Upper lobe of left lung (tissue), 6 donors: ENCODE data around the gene KCNQ1OT1. TPM values are rescaled to one million over a fixed set of nuclear protein-coding genes. Genes with fewer than 3 reads are reported as not detected.
A peak's percentile ranks its signal among the peaks of the same experiment; 100 is the strongest.

Experiments used
- ATAC-seq, 2 donors: fragments of 200-7000 bp; cut with Tn5 transposase; one replicate each; pipeline ENCODE4 v1.9.1; 2022; ENCODE audit warnings: mild to moderate bottlenecking in 2 of 2, moderate library complexity in 2 of 2; ENCODE audit not compliant: low FRiP score in 2 of 2
- DNase-seq, 2 donors: peaks; one replicate each; pipeline ENCODE4 v3.0.0-alpha.2; 2019 to 2020
- H3K27ac ChIP-seq, 4 donors: fragments of 200-600 bp; sonication (generic); one replicate each; pipeline ENCODE4 v1.5.1; 2016 to 2019
- H3K27me3 ChIP-seq, 4 donors: fragments of 200-600 bp; sonication (generic); one replicate each; pipeline ENCODE4 v1.5.1; 2017 to 2019
- H3K36me3 ChIP-seq, 4 donors: fragments of 200-600 bp; sonication (generic); one replicate each; pipeline ENCODE4 v1.5.1; 2016 to 2019
- H3K4me1 ChIP-seq, 4 donors: fragments of 200-600 bp; sonication (generic); one replicate each; pipeline ENCODE4 v1.5.1; 2018 to 2019
- H3K4me3 ChIP-seq, 4 donors: fragments of 200-600 bp; sonication (generic); one replicate each; pipeline ENCODE4 v1.5.1; 2017 to 2019; ENCODE audit warnings: mild to moderate bottlenecking in 2 of 4, moderate library complexity in 1 of 4
- H3K9me3 ChIP-seq, 4 donors: fragments of 200-600 bp; sonication (generic); one replicate each; pipeline ENCODE4 v1.5.1; 2018 to 2019
- EP300 ChIP-seq, 4 donors: sonication (generic); formaldehyde crosslinking; IDR thresholded peaks; one replicate each; pipeline ENCODE4 v1.5.1; 2017; ENCODE audit warnings: antibody characterized with exemption in 4 of 4, control low read depth in 2 of 4
- POLR2A ChIP-seq, 4 donors: fragments of 450-650 bp; IDR thresholded peaks; one replicate each; pipeline ENCODE4 v1.5.1; 2016 to 2017; ENCODE audit warnings: antibody characterized with exemption in 4 of 4, mild to moderate bottlenecking in 2 of 4
- POLR2AphosphoS5 ChIP-seq, 2 donors: sonication (generic); formaldehyde crosslinking; IDR thresholded peaks; one replicate each; pipeline ENCODE4 v1.5.1; 2017; ENCODE audit warnings: antibody characterized with exemption in 2 of 2
- WGBS, 2 donors: methylation state at CpG; one replicate each; pipeline ENCODE4 v1.1.5; 2017 to 2018; 5-methylcytosine and 5-hydroxymethylcytosine counted together
- small RNA-seq, 4 donors: library from RNA; depleted of rRNA; stranded (forward); fragments of <200 nt; gene quantifications; one replicate each; pipeline ENCODE3, GENCODE V24; 2016
- total RNA-seq, 6 donors: library from RNA; depleted of rRNA in 4 of 6; stranded (reverse); fragments of >200 nt in 4 of 6; gene quantifications; one replicate each; pipeline versions ENCODE4 v1.1.0 to v1.2.1, GENCODE V29; 2016 to 2021
- TF ChIP-seq, protein P1 (sequence below), 6 experiments: fragments of 450-650 bp in 4 of 6; fragments of 200-600 bp in 2 of 6; sonication (generic) in 2 of 6; IDR thresholded peaks; one replicate each; pipeline ENCODE4 v1.5.1; 2016 to 2019; ENCODE audit warnings: antibody characterized with exemption in 6 of 6
- donor health status: DM: no; HTN: no; CAD: no; lungs with moderate emphysema.
- donor health status: DM: no; HTN: yes; CAD: no; lungs with severe emphysema.

Gene KCNQ1OT1
- total RNA-seq, 6 donors from 2014 or later, result 1.1 to 6.3 (median 4.1) TPM

DNA sequence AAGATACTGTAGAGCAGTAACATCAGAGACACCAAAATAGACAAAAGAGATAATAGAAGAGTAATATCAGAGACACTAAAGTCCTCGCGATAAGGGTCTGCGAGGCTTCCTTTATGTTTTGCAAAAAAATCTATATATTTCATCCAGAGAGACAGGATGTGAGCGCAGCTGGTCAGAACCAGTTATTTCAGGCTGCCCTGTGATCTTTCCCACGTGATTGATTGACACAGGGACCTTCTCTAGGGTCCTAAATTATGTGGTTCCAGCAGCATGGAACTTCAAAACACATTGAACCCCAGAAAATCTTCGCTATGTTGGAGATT, 136.9 kb downstream of the KCNQ1OT1 start:
- Histone ChIP-seq H3K4me3 (no peak overlapping the region), H3K27me3 (no peaks in the 10 kb centered on the region), H3K36me3 (no peaks in the 10 kb centered on the region), H3K27ac (no peak overlapping the region), H3K4me1 (peaks cover 5 to 16% (median 10%) of the 10 kb centered on the region in 4 donors), H3K9me3 (no peaks in the 10 kb centered on the region)
- 92 to 93% methylated on average over 6 of the region's 6 CpGs for WGBS, 2 donors
- no peak for ATAC-seq
- TF ChIP-seq EP300 (IDR thresholded peaks at IDR 0.05), result no peak
- TF ChIP-seq POLR2AphosphoS5 (IDR thresholded peaks at IDR 0.05), result no peak
- DNase-seq, result no peak

DNA sequence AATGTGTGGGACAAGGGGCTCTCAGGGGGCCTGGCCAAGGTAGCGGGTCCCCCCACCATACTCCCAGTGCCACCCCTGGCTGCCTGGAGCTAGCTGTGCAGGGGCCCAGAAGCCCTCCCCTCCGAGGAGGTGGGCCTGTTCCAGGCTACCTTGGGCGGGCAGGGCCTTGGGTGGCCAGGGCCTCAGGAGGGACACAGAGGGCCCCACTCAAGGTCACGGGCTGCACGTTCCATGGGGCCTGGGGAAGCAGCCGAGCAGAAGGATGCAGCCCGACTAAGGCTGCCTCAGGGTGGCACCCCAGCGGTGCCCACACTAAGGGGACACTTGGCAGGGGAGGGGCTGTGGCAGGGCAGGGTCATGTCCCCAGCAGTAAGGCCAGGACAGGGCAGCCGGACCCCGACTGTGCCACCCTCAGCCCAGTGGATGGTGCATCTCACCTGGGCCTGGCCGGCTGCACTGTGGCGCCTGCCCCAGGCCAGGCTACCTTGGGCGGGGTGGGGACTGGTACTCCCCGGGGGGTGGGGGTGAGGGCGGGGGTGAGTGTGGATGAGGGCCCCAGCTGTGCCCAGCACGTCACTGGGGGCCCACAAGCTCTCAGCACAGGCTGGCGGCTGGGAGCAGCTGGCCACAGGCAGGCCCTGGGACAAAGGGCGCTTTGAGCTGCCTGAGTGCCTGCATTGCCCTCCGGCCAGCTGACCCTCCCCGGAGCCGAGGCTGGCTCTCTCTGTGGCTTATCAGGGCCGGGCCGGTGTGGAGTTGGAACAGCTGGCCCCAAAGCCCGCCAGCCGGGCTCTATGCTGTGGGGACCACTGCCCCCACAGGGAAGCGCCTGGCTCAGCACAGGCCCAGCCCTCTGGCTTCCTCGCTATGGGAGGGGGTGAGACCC, 137.9 kb downstream of the KCNQ1OT1 start:
- 93 to 94% methylated on average over 10 to 25 of the region's 27 CpGs for WGBS, 2 donors
- Histone ChIP-seq H3K36me3 (no peaks in the 10 kb centered on the region), H3K9me3 (no peaks in the 10 kb centered on the region), H3K27ac (no peak overlapping the region), H3K27me3 (no peaks in the 10 kb centered on the region), H3K4me1 (peaks cover 5 to 16% (median 10%) of the 10 kb centered on the region in 4 donors), H3K4me3 (no peak overlapping the region)
- ATAC-seq, result no peak
- TF ChIP-seq POLR2AphosphoS5 (IDR thresholded peaks at IDR 0.05) (no peak), EP300 (IDR thresholded peaks at IDR 0.05) (no peak), POLR2A (IDR thresholded peaks at IDR 0.05) (no peak)
- TF ChIP-seq, protein P1, sequence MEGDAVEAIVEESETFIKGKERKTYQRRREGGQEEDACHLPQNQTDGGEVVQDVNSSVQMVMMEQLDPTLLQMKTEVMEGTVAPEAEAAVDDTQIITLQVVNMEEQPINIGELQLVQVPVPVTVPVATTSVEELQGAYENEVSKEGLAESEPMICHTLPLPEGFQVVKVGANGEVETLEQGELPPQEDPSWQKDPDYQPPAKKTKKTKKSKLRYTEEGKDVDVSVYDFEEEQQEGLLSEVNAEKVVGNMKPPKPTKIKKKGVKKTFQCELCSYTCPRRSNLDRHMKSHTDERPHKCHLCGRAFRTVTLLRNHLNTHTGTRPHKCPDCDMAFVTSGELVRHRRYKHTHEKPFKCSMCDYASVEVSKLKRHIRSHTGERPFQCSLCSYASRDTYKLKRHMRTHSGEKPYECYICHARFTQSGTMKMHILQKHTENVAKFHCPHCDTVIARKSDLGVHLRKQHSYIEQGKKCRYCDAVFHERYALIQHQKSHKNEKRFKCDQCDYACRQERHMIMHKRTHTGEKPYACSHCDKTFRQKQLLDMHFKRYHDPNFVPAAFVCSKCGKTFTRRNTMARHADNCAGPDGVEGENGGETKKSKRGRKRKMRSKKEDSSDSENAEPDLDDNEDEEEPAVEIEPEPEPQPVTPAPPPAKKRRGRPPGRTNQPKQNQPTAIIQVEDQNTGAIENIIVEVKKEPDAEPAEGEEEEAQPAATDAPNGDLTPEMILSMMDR (IDR thresholded peaks at IDR 0.05), result no peak
- peak in 1 of 2 donors; percentile 71 for DNase-seq

DNA sequence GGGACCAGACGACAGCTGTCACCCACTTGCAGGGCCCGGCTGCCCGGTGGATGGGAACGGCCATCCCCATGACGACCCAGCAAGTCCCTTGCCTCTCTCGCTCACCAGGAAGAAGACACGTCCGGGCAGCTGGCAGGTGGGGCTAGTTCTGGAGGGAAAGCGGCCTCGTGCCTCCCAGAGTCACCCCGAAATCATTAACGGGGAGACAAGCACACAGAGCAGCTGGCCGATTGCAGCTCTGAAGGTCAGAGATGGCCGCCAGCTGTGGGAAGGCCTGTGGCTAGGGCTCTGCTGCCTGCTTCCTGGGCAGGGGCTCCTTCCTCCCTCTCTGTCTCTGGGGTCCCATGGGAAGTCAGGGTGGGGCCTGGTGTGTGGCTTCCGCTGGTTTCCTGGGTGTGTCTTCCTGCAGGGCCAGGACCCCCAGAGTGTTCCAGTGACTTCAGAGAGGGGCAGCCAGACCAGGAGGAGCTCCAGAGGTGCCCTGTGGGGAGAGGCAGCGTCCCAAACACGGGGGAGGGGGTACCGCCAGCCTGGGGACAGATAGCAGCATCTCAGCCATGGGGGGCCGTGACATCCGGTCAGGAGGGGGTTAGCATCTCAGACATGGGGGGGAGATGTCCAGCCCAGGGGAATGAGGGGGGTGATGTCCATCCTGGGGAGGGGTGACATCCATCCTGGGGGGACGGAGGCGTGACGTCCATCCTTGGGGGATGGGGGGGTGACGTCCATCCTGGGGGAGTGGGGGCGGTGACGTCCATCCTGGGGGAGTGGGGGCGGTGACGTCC, 140.1 kb downstream of the KCNQ1OT1 start:
- WGBS, 2 donors, result 42 to 65% methylated on average over 4 to 20 of the region's 28 CpGs

DNA sequence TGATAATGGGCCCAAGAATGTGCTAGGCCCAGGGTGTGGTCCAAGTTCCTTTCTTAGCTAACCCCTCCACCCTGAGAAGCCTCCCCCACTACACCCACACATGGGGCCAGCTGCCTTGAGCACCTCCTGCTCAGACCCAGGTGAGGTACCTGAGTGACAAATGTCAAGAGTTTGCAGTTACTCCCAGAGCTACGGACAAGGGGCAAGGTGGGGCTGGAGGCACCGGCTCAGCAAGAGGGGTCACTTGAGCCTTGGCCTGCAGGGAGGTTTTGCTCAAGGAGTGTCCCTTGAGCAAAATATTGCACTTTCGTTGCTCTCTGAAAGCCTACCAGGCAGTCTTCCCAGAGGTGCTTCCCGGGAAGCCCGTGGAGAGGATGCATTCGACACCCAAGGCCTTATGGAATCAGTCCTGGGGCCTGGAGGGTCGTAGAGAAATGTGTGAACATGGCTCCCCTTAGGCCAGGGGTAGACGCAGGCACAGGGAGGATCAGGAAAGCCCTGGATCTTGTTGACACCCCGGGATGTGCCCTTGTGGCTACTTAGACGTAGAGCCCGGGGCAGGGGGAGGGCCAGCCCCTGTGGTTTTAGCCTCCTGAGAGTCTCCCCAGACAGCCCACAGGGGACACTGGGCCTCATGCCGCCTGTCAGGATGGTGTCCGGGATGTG, 140.8 kb downstream of the KCNQ1OT1 start:
- ATAC-seq (no peak), DNase-seq (peak in 1 of 2 donors; percentile 64)
- H3K9me3 ChIP-seq, result no peaks in the 10 kb centered on the region
- H3K36me3 ChIP-seq, result no peaks in the 10 kb centered on the region
- no peaks in the 10 kb centered on the region for H3K27me3 ChIP-seq
- TF ChIP-seq POLR2AphosphoS5 (IDR thresholded peaks at IDR 0.05) (no peak), EP300 (IDR thresholded peaks at IDR 0.05) (no peak), POLR2A (IDR thresholded peaks at IDR 0.05) (no peak)
- TF ChIP-seq, protein P1 (IDR thresholded peaks at IDR 0.05), result no peak
- no peak overlapping the region for H3K27ac ChIP-seq
- no peak overlapping the region for H3K4me3 ChIP-seq
- 80 to 100% methylated on average over 1 to 13 of the region's 13 CpGs for WGBS, 2 donors
- H3K4me1 ChIP-seq, result peaks cover 5 to 23% (median 14%) of the 10 kb centered on the region in 4 donors

More for the DNA sequence above, 140.1 kb downstream of the KCNQ1OT1 start:
- TF ChIP-seq POLR2A (IDR thresholded peaks at IDR 0.05) (no peak), POLR2AphosphoS5 (IDR thresholded peaks at IDR 0.05) (no peak), EP300 (IDR thresholded peaks at IDR 0.05) (no peak)
- TF ChIP-seq, protein P1 (IDR thresholded peaks at IDR 0.05), result no peak
- H3K36me3 ChIP-seq, result no peaks in the 10 kb centered on the region
- H3K27ac ChIP-seq, result no peak overlapping the region
- no peak overlapping the region for H3K4me3 ChIP-seq
- ATAC-seq, result no peak
- H3K4me1 ChIP-seq, result peaks cover 5 to 17% (median 12%) of the 10 kb centered on the region in 4 donors
- H3K9me3 ChIP-seq, result no peaks in the 10 kb centered on the region
- H3K27me3 ChIP-seq, result no peaks in the 10 kb centered on the region
- DNase-seq, result peak in 1 of 2 donors; percentile 74

DNA sequence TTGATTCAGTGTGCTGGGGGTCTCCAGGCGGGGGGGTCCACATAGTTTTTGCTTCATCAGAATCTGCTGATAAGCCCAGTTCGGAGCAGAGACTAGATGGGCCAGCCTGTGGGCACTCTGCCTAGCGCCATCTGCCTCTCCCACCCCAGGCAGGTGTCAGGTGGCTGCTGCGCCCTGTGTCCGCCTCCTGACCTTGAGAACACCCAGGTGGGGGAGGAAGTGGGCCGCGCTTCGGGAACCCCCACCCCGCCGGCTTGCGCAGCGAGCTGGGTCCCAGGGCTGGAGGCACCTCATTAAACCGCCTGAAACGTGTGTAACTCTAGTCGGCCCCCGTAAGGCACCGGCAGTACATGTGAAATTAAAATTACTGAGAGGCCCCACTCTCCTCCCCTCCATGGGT, 141.4 kb downstream of the KCNQ1OT1 start:
- ATAC-seq (no peak), DNase-seq (peak in 1 of 2 donors; percentile 68)
- no peaks in the 10 kb centered on the region for H3K9me3 ChIP-seq
- no peaks in the 10 kb centered on the region for H3K27me3 ChIP-seq
- no peaks in the 10 kb centered on the region for H3K36me3 ChIP-seq
- 80 to 89% methylated on average over 14 to 17 of the region's 17 CpGs for WGBS, 2 donors
- no peak for TF ChIP-seq POLR2AphosphoS5 (IDR thresholded peaks at IDR 0.05)
- H3K4me1 ChIP-seq, result peaks cover 5 to 26% (median 17%) of the 10 kb centered on the region in 4 donors
- H3K27ac ChIP-seq, result no peak overlapping the region
- no peak overlapping the region for H3K4me3 ChIP-seq

Small RNA genes lying within 50 kb of the gene (small RNA-seq; reads per million reads assigned to genes)
- gene RF01947, result 0 reads per million in 4 donors
- gene RF01948, result 0 reads per million in 4 donors
- 0 reads per million in 4 donors for gene RF01950

Other genes starting within 250 kb of the KCNQ1OT1 start
- 10 to 100 TPM; 23.4 to 71.9 (median 33.6) TPM for gene CDKN1C, start 185.8 kb upstream of the KCNQ1OT1 start, total RNA-seq
- gene PHLDA2, start 229.4 kb upstream of the KCNQ1OT1 start, total RNA-seq, result 10 to 100 TPM in 4 of 6 donors, 1 to 10 TPM in 1, not detected in 1; 8.6 to 38.9 (median 21.0) TPM